GM23248 (cell line): Measurements from ENCODE around the gene ZBTB7C.

Experiments
- EZH2 ChIP-seq: fragments of 200-600 bp; sonication (generic); IDR thresholded peaks from 2 replicates; pipeline ENCODE4 v1.6.1; 2018; ENCODE audit warnings: antibody characterized with exemption, mild to moderate bottlenecking; ENCODE audit not compliant: insufficient read depth, poor library complexity, severe bottlenecking
- EZH2phosphoT487 ChIP-seq: fragments of 200-600 bp; sonication (generic); IDR thresholded peaks from 2 replicates; pipeline ENCODE4 v1.6.1; 2018; ENCODE audit warnings: antibody characterized with exemption, moderate library complexity, mild to moderate bottlenecking, low read depth; ENCODE audit not compliant: insufficient read depth

- TF ChIP-seq EZH2 (no peak), EZH2phosphoT487 (no peak)
These were observed 344.1 kb downstream of the ZBTB7C start for GRCh38 chr18:48064978-48065600.
